Heart left ventricle (tissue), 13 donors: ENCODE data around the gene CACNA2D1.

ENCODE experiments used
- POLR2A ChIP-seq, 2 donors: fragments of 450-650 bp; IDR thresholded peaks; one replicate each; pipeline ENCODE4 v1.6.1; 2017; ENCODE audit warnings: antibody characterized with exemption in 2 of 2, mild to moderate bottlenecking in 2 of 2, moderate library complexity in 2 of 2
- TF ChIP-seq, protein P1 (sequence below), 12 donors: fragments of 200-600 bp; sonication (generic) in 4 of 12; IDR thresholded peaks; one replicate each; pipeline versions ENCODE4 v1.5.0 to v1.8.0; 2018 to 2022; ENCODE audit warnings: antibody characterized with exemption in 12 of 12, mild to moderate bottlenecking in 5 of 12
- donor health status: ischemic (EF 13 %, LVEDD 7.1; RV severe dilation, severe dysfunction).
- donor health status: DM: no; HTN: yes; CAD: no.
- donor health status: DM: no; HTN: no; CAD: no.
- donor health status: ischemic (EF 25% LVEDD 6.9; RV normal size, moderate dysfunction).
- donor health status: ischemic (EF 25% LVEDD 5.7; RV mildly dilated, moderate dysfunction).
- donor health status: ischemic (EF 35%, LVEDD 5.7; RV mildly dilated, moderate dysfunction).
- donor health status: nonischemic (EF 11% LVEDD 7.7; RV severe dilation, severe dysfunction).
- donor health status: DM: yes; HTN: yes; CAD: no.
- donor health status: PGD.
- donor health status: ischemic (EF 29% LVEDD 5.4; RV normal size, mild dysfunction).
- donor health status: nonischemic (EF 23%, LVEDD 6.1; RV moderate dilation, normal function).

DNA sequence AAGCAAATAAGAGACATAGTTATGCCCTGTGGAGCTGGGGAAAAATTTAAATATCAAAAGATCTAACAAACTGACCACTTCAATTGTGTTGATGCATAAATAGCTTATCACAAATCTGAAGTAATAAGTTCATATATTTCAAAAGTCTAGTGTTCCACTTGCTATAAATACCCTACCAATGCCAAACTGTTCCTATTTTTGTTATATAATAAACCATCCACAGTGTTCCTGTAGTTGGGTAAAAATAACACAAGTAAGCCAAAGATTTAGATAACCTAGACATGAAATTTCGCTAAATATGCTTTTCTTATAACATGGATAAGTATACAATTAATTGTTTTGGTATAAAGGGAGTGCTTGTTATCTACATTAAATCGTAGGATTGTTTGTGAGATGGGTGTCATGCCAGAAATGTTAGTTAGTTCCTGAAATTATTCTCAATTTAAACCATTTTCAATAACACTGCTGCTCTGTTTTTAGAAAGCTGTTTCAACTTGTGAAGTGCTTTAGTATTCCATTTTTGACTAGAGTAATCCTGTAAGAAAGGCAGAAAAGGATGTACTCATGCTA is 85.5 kb downstream of the CACNA2D1 start:
- TF ChIP-seq, protein P1, sequence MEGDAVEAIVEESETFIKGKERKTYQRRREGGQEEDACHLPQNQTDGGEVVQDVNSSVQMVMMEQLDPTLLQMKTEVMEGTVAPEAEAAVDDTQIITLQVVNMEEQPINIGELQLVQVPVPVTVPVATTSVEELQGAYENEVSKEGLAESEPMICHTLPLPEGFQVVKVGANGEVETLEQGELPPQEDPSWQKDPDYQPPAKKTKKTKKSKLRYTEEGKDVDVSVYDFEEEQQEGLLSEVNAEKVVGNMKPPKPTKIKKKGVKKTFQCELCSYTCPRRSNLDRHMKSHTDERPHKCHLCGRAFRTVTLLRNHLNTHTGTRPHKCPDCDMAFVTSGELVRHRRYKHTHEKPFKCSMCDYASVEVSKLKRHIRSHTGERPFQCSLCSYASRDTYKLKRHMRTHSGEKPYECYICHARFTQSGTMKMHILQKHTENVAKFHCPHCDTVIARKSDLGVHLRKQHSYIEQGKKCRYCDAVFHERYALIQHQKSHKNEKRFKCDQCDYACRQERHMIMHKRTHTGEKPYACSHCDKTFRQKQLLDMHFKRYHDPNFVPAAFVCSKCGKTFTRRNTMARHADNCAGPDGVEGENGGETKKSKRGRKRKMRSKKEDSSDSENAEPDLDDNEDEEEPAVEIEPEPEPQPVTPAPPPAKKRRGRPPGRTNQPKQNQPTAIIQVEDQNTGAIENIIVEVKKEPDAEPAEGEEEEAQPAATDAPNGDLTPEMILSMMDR (IDR thresholded peaks at IDR 0.05): no peak
- TF ChIP-seq POLR2A (IDR thresholded peaks at IDR 0.05): no peak
